D721Med (cell line): ENCODE data around the gene GABRG3.
"Not testable (repeated sequence)": the region's sequence is repeated elsewhere in the genome, so short reads cannot be mapped to it uniquely, and the experiment has no call there.

Source experiments
- DNase-seq: peaks from one replicate; pipeline ENCODE4 v3.0.0; 2011; ENCODE audit warnings: low spot score; ENCODE audit not compliant: insufficient read length
- FAIRE-seq: peaks from 2 replicates; lab custom pipeline; 2011; peaks lifted over from hg19 to GRCh38; lab: Jason Lieb, UNC
- TF ChIP-seq, protein P1 (sequence below): IDR thresholded peaks from 2 replicates; pipeline ENCODE4 v1.5.1; 2012; ENCODE audit warnings: mild to moderate bottlenecking, control low read depth; ENCODE audit not compliant: insufficient read depth; ENCODE audit errors: missing control alignments

GABRG3 gene

DNA sequence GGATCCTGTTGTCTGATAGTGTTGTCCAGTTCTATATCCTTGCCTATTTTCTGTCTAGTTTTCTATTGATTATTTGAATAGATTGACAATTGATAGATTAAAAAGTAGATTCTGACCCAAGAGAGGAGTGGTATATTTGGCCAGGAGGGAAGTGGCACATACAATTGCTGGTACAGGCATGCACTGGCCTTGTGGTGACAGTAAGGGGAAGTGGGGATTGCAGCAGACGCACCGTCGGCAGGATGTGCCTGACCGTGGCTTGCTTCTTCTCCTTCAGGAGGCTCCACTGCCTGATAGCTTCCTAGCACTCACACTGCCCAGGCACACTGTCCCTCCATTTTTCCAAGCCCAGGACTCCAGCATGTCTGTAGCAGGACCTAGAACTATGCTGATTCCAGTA lies 10.5 kb downstream of the GABRG3 start:
- DNase-seq (no peak), FAIRE-seq (no peak)
- TF ChIP-seq, protein P1, sequence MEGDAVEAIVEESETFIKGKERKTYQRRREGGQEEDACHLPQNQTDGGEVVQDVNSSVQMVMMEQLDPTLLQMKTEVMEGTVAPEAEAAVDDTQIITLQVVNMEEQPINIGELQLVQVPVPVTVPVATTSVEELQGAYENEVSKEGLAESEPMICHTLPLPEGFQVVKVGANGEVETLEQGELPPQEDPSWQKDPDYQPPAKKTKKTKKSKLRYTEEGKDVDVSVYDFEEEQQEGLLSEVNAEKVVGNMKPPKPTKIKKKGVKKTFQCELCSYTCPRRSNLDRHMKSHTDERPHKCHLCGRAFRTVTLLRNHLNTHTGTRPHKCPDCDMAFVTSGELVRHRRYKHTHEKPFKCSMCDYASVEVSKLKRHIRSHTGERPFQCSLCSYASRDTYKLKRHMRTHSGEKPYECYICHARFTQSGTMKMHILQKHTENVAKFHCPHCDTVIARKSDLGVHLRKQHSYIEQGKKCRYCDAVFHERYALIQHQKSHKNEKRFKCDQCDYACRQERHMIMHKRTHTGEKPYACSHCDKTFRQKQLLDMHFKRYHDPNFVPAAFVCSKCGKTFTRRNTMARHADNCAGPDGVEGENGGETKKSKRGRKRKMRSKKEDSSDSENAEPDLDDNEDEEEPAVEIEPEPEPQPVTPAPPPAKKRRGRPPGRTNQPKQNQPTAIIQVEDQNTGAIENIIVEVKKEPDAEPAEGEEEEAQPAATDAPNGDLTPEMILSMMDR, result no peak

DNA sequence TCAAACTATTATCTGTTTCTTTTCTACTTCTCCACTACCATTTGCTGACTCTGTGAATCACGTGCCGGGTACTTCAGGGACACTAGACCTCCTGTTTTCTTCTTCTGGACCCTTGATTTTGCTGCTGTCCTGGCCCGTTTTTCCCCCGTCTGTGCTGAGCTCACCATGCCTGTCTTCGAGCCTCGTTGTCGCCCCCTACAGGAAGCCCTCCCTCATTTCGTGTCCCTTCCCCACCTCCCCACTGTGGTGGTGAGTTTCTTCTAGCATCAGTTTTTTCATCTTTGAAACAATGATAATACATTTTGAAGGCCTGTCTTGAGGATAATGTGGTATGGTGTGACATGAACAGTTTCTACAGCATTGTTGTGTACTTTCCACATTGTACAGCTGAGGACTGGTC lies 12.8 kb downstream of the GABRG3 start:
- TF ChIP-seq, protein P1, result peak; percentile 16
- no peak for DNase-seq
- FAIRE-seq, result no peak

DNA sequence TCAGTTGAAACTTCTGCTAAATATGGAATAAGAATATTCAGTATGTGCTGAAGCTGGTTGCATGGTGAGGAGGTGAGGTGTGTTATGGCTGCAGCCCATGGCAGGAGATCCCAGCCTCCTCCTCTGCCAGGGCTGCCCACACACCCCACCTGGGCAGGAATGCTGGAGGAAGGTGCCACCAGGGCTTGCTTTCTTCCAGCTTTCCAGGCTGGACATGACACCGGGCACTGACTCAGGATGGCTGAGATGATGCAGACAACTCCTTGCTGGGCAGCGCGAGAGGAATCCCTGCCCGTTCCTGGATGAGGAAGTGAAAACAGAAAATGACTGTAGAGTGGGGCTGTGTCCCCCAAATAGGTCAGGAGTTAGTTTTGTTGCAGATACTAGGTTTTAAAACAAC lies 14.1 kb downstream of the GABRG3 start:
- TF ChIP-seq, protein P1, result no peak
- no peak for FAIRE-seq

DNA sequence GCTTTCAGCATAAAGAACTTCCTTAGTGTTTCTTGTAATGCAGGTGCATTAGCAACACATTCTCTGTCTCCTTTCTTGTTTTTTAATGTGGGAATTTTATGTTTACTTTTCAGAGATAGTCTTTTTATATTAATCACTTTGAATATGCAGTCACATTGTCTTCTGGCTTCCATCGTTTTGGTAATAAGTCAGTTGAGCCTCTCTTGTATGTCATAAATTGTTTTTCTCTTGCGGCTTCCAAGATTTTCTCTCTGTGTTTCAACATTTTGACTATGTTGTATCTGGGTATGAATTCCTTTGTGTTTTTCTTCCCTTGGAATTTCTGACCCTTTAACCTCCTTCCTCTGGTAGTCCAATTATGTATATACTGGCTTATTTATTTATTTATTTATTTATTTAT lies 25.3 kb downstream of the GABRG3 start:
- DNase-seq, result no peak
- TF ChIP-seq, protein P1, result no peak
- FAIRE-seq, result no peak

More for the DNA sequence above, 14.1 kb downstream of the GABRG3 start:
- no peak for DNase-seq

DNA sequence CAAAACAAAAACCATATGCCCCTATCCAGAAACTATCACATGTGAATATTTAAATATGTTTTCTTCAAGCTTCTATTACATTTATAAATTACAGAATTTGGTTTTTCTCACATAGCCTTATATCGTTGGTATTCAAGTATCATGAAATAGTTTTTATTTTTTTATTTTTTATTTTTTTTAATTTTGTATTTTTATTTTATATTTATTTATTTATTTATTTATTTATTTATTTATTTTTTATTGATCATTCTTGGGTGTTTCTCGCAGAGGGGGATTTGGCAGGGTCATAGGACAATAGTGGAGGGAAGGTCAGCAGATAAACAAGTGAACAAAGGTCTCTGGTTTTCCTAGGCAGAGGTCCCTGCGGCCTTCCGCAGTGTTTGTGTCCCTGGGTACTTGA lies 32.0 kb downstream of the GABRG3 start:
- not testable (repeated sequence) for DNase-seq, FAIRE-seq

DNA sequence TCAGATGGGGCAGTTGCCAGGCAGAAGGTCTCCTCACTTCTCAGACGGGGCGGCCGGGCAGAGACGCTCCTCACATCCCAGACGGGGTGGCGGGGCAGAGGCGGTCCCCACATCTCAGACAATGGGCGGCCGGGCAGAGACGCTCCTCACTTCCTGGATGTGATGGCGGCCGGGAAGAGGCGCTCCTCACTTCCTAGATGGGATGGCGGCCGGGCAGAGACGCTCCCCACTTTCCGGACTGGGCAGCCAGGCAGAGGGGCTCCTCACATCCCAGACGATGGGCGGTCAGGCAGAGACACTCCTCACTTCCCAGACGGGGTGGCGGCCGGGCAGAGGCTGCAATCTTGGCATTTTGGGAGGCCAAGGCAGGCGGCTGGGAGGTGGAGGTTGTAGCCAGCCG lies 33.2 kb downstream of the GABRG3 start:
- FAIRE-seq, result not testable (repeated sequence)

DNA sequence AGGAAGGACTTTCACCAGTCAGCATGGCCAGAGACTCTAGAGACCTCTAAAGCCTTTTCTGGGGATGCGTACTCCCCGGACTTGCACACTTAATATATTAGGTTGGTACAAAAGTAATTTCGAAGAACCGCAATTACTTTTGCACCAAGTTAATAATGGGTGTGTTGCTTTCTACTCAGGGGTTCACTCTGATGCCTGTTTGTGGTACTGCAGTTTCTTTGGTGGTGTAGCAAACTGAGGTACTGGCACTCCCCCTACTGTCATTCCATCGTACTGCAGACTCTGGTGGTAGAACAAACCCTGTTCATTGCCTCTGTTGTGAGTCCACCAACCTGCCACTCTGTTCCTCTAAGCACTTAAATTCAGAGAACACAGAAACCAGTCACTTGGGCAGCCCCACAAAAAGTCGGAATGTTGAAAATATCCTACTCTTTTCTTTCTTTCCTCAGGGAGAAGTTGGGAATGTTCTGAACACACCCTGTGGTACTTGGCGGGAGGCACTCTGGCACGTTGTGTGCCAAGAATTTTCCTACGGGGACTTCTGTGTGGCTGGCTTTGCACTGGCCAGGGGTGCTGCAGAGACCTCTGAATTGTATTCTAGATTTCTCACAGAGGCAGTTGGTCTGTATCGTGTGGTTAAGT lies 46.3 kb downstream of the GABRG3 start:
- DNase-seq, result peak; percentile 62
- FAIRE-seq, result peak; percentile 81
- TF ChIP-seq, protein P1, result peak; percentile 96

More for the DNA sequence above, 33.2 kb downstream of the GABRG3 start:
- not testable (repeated sequence) for DNase-seq

DNA sequence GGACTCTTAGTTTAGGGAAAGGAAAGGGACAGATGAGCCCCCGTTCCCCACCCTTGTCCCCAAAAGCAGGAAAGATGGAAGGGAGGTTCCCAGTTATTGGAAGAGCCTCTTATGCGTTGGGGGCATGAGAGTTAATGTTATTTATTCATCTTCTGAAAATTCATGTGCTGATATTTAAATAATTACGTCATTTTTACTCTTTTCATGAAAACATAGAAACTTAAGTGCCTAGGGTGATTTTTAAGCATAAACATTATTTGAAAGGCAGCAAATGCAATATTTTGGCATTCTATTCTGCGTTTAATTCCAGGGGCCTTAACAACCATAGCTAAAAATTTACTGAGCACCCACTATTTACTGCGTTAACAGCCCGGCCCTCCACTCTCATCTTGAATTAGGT lies 48.7 kb downstream of the GABRG3 start:
- FAIRE-seq, result no peak
- DNase-seq, result no peak
- TF ChIP-seq, protein P1, result no peak
